ACHN (cell line): ENCODE data around the gene KLK12.

Source experiments
- DNase-seq: peaks from one replicate; pipeline ENCODE4 v3.0.0-alpha.2; 2015
- in situ Hi-C: cut with HindIII; loops from 2 replicates; pipeline ENCODE4 v1.10.0; 2017; ENCODE audit warnings: low sequenced_read_pairs, low pct_ligation_motif_present, low pct_unique_long_range_greater_than_20kb

KLK12 gene

DNA sequence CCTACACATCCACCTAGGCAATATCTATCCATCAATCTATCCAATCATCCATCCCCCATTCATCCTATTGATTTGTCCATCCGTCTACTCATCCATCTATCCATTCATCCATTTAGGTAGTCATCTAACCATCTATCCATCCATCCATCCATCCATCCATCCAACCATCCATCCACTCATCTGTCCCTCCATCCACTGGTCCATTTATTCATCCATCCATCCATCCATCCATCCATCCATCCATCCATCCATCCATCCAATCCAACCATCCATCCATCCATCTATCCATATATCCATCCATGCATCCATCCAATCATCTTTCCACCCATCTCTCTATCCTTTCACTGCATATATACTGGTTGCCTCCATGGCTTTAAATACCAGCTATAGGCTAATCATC lies 26.2 kb upstream of the KLK12 start:
- DNase-seq = no peak
- in situ Hi-C loops = no loop called here

DNA sequence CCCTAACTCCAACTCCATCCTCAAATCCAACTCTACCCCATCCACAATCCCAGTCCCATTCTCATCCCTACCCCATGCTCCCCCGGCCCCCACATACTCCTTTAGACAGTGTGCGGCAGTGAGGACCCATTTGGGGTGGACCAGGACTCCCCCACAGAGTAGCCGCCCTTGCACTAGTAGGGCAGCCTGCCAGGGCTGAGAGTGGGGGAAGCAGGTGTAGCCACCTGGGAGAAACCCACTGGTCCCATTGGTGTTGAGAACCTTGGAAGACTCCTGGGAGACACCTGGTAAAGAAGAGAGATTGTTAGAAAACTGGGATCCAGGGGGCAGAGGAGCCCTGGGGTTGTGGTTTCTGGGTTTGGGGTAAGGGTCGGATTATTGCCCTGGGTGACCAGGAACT lies 25.5 kb upstream of the KLK12 start:
- DNase-seq = no peak
- in situ Hi-C loops = no loop called here

DNA sequence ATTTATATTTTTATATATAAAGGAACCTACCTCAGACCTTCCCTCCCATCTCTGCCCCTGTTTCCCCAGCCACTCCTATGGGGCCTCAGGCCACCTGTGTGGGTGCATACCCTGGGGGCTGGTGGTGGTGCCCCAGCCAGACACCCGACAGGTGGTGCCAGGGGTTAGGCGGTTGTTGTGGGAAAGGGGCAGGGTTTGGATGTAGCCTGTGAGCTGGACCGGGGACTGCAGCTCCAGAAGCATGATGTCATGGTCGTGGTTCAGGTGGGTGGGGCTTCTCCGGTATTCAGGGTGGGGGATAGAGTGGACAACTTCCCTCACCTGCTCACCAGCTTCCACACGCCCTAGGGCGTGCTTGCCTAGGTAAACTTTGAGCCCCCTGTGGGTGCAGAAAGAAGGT lies 24.9 kb upstream of the KLK12 start:
- no peak for DNase-seq
- in situ Hi-C loops = no loop called here

DNA sequence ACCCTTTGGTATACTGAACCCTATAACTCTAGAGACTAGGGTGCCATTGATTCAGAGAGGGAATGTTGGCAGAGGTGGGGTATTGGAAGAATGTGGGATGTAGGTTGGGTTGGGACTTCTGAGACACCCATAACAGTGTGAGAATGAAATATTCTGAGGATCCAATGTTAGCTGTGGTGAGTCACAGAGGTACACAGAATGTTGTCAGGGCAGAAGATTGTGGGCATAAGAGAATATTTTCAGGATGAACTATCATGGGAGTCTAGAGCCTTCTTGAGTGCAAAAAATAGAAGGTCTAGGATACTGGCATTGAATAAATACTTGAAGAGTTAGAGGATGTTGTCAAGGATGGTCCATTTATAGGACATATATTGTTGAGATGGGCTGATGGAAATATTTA lies 21.1 kb upstream of the KLK12 start:
- in situ Hi-C loops = no loop called here
- no peak for DNase-seq

DNA sequence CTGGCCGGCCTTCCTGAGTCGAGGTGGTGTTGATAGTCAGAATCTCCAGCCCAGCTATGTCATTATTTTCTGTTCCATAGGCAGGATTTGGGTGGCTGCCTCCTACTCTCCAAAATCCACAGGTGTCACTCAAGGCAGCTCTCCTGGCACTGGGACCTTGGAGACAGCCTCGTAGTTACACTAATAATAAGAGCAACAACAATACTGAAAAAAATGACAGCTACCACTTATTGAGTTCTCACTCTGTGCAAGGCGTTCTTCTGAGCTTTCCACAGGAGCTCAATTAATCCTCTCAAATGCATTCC lies 12.2 kb upstream of the KLK12 start:
- no peak for DNase-seq
- in situ Hi-C loops = no loop called here

DNA sequence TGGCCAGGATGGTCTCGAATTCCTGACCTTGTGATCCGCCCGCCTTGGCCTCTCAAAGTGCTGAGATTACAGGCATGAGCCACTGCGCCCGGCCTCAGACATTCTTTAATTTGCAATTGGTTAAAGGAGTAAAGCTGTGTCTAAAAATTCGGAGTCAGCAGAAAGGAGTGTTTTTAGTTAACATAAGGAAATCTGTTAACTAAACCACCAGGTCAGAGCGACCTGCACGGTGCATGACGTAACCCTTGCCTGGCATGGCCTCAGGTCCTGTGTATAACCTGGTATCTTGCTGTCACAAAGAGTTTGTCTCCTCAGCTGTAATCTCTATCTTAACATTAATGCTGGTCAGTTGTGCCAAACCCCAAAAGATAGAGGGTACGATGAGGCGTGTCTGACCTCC lies 9.5 kb upstream of the KLK12 start:
- in situ Hi-C loops = no loop called here

DNA sequence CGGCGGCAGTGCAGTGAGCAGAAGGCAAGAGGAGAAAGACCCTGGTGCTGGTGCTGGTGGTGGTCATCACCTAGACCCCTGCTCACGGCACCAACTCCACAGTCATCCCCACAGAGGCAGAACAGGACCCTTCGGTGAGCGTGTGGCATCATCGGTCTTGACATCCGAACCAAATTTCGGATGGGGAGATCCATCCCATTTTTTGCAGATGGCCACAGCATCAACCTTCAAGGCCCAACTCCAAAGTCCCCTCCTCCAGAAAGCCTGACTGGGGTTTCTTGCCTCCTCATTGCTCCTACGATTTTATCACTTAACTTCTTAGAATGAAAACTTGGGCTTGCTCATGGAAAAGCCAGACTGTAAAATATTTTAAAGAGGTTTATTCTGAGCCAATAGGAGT lies 8.7 kb upstream of the KLK12 start:
- in situ Hi-C loops = no loop called here
- DNase-seq = no peak

More for the DNA sequence above, 9.5 kb upstream of the KLK12 start:
- DNase-seq = no peak

DNA sequence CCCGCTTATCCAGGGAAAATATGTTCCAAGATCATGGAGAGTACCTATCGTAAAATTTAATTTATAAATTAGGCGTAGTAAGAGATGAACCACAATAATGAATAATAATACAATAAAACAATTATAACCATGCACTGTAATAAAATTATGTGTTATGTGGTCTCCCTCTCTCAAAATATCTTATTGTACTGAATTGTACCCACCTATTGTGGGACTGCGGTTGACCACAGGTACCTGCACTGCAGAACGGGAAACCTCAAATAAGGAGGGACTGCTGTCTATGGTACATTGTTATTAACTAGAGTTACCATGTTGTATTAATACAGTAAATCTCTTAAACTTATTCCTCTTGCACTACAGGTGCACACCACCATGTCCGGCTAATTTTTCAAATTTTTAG lies 5.3 kb upstream of the KLK12 start:
- in situ Hi-C loops = no loop called here
- DNase-seq = no peak

DNA sequence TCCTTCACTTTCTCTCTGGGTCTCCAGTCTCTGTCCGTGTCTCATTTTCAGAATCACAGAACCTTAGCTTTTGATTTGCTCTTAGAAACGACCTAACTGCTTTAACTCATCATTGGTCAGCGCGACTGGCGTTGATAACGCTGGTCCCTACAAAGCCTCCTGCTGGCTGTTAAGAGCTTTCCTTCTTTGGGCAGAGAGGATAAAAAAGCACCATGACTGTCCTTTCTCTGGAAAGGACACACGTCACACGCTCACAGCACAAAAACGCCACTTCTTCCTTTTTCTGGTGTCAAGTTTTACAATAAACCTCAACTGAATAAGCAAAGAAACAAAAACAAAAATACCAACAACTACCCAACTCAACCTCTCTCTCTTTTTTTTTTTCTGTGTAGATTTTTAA lies 1.7 kb upstream of the KLK12 start:
- in situ Hi-C loops = no loop called here
- no peak for DNase-seq

DNA sequence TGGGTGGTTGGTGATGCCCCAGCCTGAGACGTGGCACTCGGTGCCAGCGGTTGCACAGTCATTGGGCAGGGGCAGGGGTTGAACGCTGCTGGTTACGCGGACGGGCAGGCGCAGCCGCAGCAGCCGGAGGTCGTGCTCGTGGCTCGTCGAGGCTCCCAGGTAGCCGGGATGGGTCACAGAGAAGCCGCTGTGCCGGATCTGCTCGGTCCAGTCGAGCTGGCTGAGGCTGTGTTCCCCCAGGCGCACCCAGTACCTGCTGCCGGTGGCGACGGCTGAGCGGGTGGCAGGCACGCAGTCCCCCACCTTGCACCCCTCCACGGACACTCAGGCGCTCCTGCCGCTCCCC lies 2.9 kb downstream of the KLK12 start:
- no peak for DNase-seq
- in situ Hi-C loops = no loop called here

DNA sequence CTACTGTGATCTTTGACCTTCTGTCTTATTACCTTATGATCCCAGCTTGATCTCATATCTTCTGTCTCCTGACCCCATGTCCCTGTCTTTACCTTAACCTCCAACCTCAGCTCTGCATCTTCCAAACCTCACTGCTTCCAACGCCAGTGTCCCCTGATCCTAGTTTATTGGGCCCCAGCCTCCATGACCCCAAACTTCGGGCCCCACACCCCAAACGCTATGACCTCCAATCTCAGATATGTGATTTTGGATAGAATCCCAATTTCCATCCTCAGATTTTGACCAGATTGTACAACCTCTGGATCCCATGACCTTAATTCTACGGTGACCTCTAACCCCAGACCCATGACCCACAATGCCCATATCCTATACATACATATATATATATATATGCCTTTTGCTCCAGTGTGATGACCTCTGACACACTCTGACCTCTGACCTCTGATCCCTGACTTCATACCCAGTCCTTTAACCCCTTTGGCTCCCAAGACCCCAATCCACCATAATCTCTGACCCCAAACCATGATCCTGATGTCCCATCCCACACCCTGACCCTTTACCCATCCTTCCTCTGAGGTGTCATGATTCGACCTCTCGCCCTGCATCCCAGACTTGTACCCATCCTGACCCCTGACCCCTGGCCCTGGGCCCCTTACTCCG lies 3.5 kb downstream of the KLK12 start:
- DNase-seq = no peak
- in situ Hi-C loops = no loop called here

DNA sequence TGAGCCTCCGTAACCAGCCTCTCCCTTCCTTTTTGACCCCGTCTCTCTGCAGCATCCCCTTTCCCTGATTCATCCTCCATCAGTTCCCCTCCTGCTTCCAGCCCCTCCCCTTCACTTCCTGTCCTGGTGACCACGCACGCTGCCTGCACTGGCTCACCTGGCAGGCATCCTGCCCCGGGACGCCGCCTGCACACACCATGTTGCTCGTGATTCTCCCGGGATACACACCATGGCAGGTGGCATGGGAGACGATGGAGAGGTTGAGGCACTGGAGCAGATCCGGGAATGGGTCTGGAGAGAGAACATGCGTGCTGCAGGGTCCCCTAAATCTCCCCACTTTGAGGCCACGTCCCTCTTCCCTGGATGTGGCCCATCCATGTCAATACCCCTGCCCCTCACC lies 4.2 kb downstream of the KLK12 start:
- in situ Hi-C loops = no loop called here
- no peak for DNase-seq

DNA sequence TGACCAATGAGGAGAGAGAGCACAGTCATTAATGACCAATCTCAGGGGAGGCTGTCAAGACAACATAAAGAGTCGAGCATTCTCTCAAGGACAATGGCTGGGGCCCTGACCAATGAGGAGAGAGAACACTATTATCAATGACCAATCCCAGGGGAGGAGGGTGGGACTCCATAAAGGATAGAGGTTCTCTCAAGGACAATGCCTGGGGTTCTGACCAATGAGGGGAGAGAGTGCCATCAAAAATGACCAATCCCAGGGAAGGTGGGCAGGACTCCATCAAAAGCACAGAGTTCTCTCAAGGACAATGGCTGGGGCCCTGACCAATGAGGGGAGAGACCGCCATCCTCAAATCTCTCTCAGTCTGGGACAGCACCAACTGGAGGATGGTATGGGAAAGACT lies 5.1 kb downstream of the KLK12 start:
- no peak for DNase-seq
- in situ Hi-C loops = no loop called here

DNA sequence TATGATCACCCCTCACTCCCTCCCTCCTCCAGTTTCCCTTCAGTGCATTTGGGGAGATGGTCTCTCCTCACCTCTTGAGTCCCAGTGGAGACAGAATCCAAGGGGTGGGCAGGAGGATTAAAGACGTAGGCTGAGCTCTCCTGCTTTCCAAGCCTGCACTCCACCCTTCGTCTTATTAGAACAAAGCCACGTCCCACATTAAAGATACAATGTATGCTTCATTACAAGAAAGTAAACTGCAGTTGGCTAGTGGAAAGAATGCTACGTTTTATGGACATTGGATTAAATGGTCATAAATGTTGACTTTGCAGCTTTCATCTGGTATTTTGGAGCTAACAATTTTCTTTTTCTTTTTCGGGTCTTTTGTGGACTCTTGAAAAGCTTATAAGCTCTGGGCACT lies 6.9 kb downstream of the KLK12 start:
- no peak for DNase-seq
- in situ Hi-C loops = no loop called here

DNA sequence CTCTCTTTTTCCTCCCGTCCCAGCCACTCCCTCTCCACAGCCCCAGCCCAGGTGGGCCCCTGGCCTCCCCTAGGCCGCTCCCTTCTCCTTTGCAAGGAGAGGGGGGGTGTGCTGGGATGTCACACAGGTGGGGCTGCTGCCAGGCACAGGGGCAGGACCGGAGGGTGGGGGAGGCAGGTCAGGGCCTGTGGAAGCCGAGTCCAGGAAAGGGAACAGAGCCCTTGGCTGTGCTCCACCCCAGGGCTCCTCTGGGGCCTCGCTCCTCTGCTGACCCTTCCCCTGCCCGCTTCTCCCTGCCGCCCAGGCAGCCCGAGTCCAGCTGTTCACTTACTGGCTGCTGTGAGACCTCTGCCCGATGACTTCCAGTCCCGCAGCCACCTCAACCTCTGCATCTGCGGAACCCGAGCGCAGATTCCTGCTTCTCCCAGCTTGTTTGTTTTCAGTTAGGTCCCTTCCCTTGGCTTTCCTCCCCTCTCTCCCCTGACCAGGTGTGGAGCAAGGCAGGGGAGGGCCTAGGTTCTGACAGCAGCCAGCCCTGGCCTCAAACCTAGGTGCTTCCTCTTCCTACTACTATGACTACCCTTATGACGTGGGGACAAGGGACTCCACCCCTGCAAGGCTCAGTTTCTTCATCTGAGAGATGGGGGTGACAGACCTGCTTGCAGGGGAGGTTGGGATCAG lies 7.5 kb downstream of the KLK12 start:
- no peak for DNase-seq
- in situ Hi-C loops = no loop called here

DNA sequence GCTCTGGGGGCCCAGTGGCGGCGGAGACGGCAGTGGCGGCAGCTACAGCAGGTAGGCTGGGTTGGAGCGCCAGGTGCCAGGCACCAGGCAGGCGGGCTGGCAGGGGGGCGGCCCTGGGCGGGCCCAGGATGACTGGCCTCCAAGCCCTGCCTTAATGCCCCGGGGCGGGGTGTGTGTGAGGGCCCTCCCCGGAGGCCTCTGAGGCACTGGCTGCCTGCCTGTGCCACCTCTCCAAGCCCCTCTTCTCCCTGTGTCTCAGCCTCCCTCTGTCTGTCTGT lies 8.3 kb downstream of the KLK12 start, which contains the start of gene KLK11:
TSS of gene KLK11 (minus strand) at position 63 of the 278 bp plus-strand sequence. CDS start 985 bp downstream, outside the sequence.
- DNase-seq = no peak
- in situ Hi-C loops = no loop called here

DNA sequence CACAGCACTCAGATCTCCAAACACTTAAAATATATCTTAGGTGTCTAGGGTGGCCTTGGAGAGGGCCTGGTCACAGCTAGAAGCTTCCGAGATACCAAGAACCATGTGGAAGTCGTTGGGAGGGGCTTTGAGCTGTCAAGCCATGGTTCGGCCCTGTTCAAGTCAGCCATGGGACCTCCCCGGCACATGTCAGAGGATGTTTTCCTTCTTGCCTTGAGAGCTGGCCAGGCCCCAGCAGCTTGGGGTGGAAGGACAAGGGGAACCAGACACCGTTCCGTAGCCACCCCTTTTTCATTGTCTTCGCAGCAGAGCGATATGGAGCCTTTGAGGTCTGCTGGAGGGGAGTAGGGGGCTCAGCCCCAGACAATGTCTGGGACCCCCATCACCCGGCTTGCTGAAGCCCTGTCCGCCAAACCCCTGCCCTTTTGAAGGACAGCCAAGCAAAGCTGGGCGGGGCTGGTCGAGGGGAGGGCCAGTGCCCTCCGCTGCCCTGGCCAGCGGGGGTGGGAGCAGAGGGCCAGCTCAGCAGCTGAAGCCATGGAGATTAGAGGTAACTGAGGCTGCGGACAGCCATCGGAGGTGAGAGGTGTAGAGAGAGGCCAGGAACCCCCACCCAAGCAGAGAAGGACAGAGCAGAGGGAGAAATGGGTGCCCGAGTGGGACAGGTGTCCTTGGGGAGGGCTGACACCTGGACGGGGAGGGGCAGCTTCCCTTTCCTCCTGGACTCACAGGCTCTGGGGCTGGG lies 8.8 kb downstream of the KLK12 start:
- DNase-seq = no peak
- in situ Hi-C loops = no loop called here

DNA sequence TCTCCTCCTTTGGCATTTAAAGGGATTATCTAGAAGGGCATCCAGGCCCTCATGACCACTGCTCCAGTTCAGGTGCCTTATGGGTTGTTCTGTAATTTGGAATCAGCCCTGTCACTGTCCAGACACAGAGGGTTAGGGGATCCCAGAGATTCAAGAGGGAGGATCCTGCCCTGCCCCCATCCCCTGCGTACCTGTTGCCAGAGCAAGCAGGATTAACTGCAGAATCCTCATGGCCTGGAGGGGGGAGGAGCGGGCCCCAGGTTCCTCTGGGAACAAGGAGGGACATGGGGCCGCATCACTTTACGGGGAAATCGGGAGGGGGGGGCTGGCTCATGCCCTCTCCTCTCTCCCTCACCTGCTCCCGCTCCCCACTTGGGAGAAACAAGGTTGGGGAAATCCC lies 9.4 kb downstream of the KLK12 start:
- DNase-seq = no peak
- in situ Hi-C loops = no loop called here

DNA sequence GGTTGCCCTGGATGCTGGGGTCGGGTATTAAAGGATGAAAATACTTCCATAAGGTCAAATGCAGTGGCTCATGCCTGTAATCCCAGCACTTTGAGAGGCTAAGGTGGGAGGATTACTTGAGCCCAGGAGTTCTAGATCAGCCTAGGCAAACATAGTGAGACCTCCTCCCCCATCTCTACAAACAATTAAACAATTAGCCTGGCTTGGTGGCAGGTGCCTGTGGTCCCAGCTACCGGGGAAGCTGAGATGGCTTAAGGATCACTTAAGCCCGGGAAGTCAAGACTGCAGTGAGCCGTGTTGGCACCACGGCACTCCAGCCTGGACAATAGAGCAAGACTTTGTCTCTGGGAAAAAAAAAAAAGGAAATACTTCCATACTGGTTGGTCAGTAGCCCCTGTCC lies 9.9 kb downstream of the KLK12 start:
- DNase-seq = no peak

DNA sequence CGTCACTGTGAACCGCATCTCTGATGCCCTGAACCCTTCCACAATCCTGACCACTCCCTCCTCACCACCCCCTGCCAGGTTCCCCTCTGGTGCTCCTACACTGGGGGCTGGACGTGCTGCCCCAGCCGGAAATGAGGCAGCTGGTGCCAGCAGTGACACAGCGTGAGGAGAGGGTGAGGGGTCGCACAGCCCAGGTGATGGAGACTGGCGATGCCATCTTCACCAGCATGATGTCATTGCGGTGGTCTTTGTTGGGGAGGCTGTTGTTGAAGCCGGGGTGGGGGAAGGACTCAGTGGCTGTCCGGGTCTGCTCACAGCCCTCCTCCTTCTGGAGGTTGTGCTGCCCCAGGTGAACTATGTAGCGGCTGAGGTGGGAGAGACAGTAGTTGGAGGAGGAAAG lies 10.9 kb downstream of the KLK12 start:
- in situ Hi-C loops = no loop called here
- DNase-seq = no peak

More for the DNA sequence above, 9.9 kb downstream of the KLK12 start:
- in situ Hi-C loops = no loop called here
